SK-N-SH (cell line): Measurements from ENCODE around the gene DCLRE1A.

ENCODE experiments used
- CHD2 ChIP-seq: fragments of 150-350 bp; IDR thresholded peaks from 2 replicates; pipeline ENCODE4 v1.6.1; 2018; ENCODE audit warnings: low read length; ENCODE audit not compliant: partially characterized antibody
- MAX ChIP-seq: IDR thresholded peaks from 2 replicates; pipeline ENCODE4 v1.4.0; 2012; ENCODE audit warnings: low read depth
- TEAD4 ChIP-seq: IDR thresholded peaks from 2 replicates; pipeline ENCODE4 v1.4.0; 2012; ENCODE audit warnings: mild to moderate bottlenecking, borderline replicate concordance; ENCODE audit not compliant: insufficient read depth

GRCh38 chr10:113788604-113789083 lies 65.2 kb downstream of the DCLRE1A start:
- TF ChIP-seq CHD2: no peak
- no peak for TF ChIP-seq TEAD4
- no peak for TF ChIP-seq MAX
